GM12878 (cell line): ENCODE data around the gene DERL3. TPM values are rescaled to one million over a fixed set of nuclear protein-coding genes. Genes with fewer than 3 reads are reported as not detected.

Source experiments
- ATAC-seq: fragments of 200-7000 bp; cut with Tn5 transposase; 3 replicates; pipeline ENCODE4 v1.9.1; 2020; ENCODE audit warnings: mild to moderate bottlenecking, moderate library complexity
- BruUV-seq: library from RNA; stranded (reverse); fragments of 400-500 nt; replicated peaks from 2 replicates; lab custom pipeline; 2021; lab: Mats Ljungman, UMichigan
- CTCF ChIA-PET: fragments of 300-600 bp; sonication (Branson Sonifier 250); formaldehyde crosslinking; extraction: SDS; loops from one replicate; lab custom pipeline; 2021; ENCODE audit warnings: inconsistent platforms; lab: Yijun Ruan, JAX
- POLR2A ChIA-PET: fragments of 350-600 bp; formaldehyde crosslinking; extraction: SDS; loops from one replicate; lab custom pipeline; 2021; ENCODE audit warnings: inconsistent platforms; lab: Charles Lee
- RAD21 ChIA-PET: fragments of 300-600 bp; sonication (Branson Sonifier 250); formaldehyde crosslinking; loops from one replicate; lab custom pipeline; 2023; ENCODE audit warnings: antibody characterized with exemption; ENCODE audit not compliant: unreplicated experiment; lab: Charles Lee
- SMC1A ChIA-PET: fragments of 300-600 bp; sonication (Branson Sonifier 250); formaldehyde crosslinking; loops from one replicate; lab custom pipeline; 2023; ENCODE audit not compliant: unreplicated experiment, uncharacterized antibody; lab: Charles Lee
- DNase-seq: peaks from one replicate; pipeline ENCODE4 v3.0.0-alpha.2; 2011; ENCODE audit warnings: low read depth, low spot score
- FAIRE-seq: peaks from 3 replicates; lab custom pipeline; 2011; peaks lifted over from hg19 to GRCh38; lab: Jason Lieb, UNC
- H2AFZ ChIP-seq: 2 replicates; pipeline ENCODE4 v1.6.0; 2011; ENCODE audit warnings: low read depth, low read length, control low read depth; ENCODE audit not compliant: control insufficient read depth
- H3K27ac ChIP-seq: 2 replicates; pipeline ENCODE4 v1.5.1; 2011; ENCODE audit warnings: control low read depth; ENCODE audit not compliant: control insufficient read depth, insufficient read depth
- H3K27me3 ChIP-seq, 2 experiments: replicated peaks in 1 of 2; 2 replicates each; pipeline versions ENCODE4 v1.6.0 to v1.6.1; 2011; ENCODE audit warnings: low read length in 1 of 2; ENCODE audit not compliant: control insufficient read depth in 2 of 2, insufficient read depth in 2 of 2
- H3K36me3 ChIP-seq, 2 experiments: 2 replicates each; pipeline ENCODE4 v1.5.1; 2011; ENCODE audit warnings: low read length in 1 of 2; ENCODE audit not compliant: control insufficient read depth in 2 of 2, insufficient read depth in 2 of 2
- H3K4me1 ChIP-seq: 2 replicates; pipeline ENCODE4 v1.6.1; 2011; ENCODE audit warnings: mild to moderate bottlenecking, low read length, moderate library complexity, mixed read lengths; ENCODE audit not compliant: control insufficient read depth, insufficient read depth
- H3K4me2 ChIP-seq: 2 replicates; pipeline ENCODE4 v1.6.0; 2011; ENCODE audit warnings: control low read depth; ENCODE audit not compliant: control insufficient read depth, insufficient read depth
- H3K4me3 ChIP-seq: fragments of 200-600 bp; sonication (generic); 2 replicates; pipeline ENCODE4 v1.5.1; 2016
- H3K79me2 ChIP-seq: 2 replicates; pipeline ENCODE4 v1.6.0; 2011; ENCODE audit warnings: low read length; ENCODE audit not compliant: control insufficient read depth, insufficient read depth
- H3K9ac ChIP-seq: 2 replicates; pipeline ENCODE4 v1.8.0; 2011; ENCODE audit warnings: low read length, control low read depth, mixed read lengths; ENCODE audit not compliant: control insufficient read depth, insufficient read depth
- H3K9me3 ChIP-seq: replicated peaks from 3 replicates; pipeline ENCODE4 v1.5.1; 2011; ENCODE audit warnings: mild to moderate bottlenecking, low read length; ENCODE audit not compliant: control insufficient read depth, insufficient read depth
- H4K20me1 ChIP-seq: 2 replicates; pipeline ENCODE4 v1.6.0; 2011; ENCODE audit not compliant: control insufficient read depth, insufficient read depth
- CTCF ChIP-seq, 3 experiments: IDR thresholded peaks in 2 of 3; conservative IDR thresholded peaks in 1 of 3; 2 replicates each; pipeline ENCODE4 v1.5.1; 2011; ENCODE audit warnings: low read depth in 3 of 3, low read length in 3 of 3, mild to moderate bottlenecking in 3 of 3, control low read depth in 2 of 3, moderate library complexity in 2 of 3, inconsistent platforms in 1 of 3, mixed read lengths in 1 of 3; ENCODE audit not compliant: control insufficient read depth in 2 of 3, insufficient read depth in 1 of 3; ENCODE audit errors: extremely low read depth in 1 of 3
- EP300 ChIP-seq, 2 experiments: fragments of 150-350 bp in 1 of 2; IDR thresholded peaks; 2 replicates each; pipeline ENCODE4 v1.6.1; 2011 to 2012; ENCODE audit warnings: low read depth in 2 of 2, low read length in 2 of 2, borderline replicate concordance in 1 of 2, improper control_type of control experiment in 1 of 2, inconsistent platforms in 1 of 2; ENCODE audit not compliant: control insufficient read depth in 1 of 2
- IKZF2 ChIP-seq, 2 experiments: fragments of 450-650 bp; IDR thresholded peaks; 2 replicates each; pipeline ENCODE4 v1.6.1; 2017; ENCODE audit warnings: mild to moderate bottlenecking in 2 of 2, moderate library complexity in 2 of 2
- MYC ChIP-seq: IDR thresholded peaks from 2 replicates; pipeline ENCODE4 v1.6.1; 2011; ENCODE audit warnings: mild to moderate bottlenecking, low read length, moderate library complexity, inconsistent platforms; ENCODE audit not compliant: insufficient read depth, insufficient replicate concordance, insufficient read length, severe bottlenecking
- POLR2A ChIP-seq: IDR thresholded peaks from 2 replicates; pipeline ENCODE4 v1.6.1; 2011; ENCODE audit warnings: low read depth, mild to moderate bottlenecking, low read length
- SMC3 ChIP-seq: IDR thresholded peaks from 2 replicates; pipeline ENCODE4 v1.6.1; 2011; ENCODE audit warnings: low read length, improper control_type of control experiment, borderline replicate concordance
- TCF12 ChIP-seq: IDR thresholded peaks from 2 replicates; pipeline ENCODE4 v1.6.1; 2011; ENCODE audit warnings: low read depth, mild to moderate bottlenecking, low read length
- ZNF24 ChIP-seq: fragments of 450-650 bp; IDR thresholded peaks from 2 replicates; pipeline ENCODE4 v1.6.1; 2017; ENCODE audit warnings: antibody characterized with exemption, mild to moderate bottlenecking
- WGBS: methylation state at CpG from one replicate; pipeline ENCODE4 v1.1.6; 2016; ENCODE audit warnings: low lambda C conversion rate; ENCODE audit not compliant: insufficient replicate concordance, insufficient coverage; ENCODE audit errors: missing lambda C conversion rate; 5-methylcytosine and 5-hydroxymethylcytosine counted together
- in situ Hi-C: fragments of 300-500 bp; cut with MboI; formaldehyde crosslinking; loops from 9 replicates; pipeline ENCODE4 v1.14.3; 2018; ENCODE audit warnings: mixed read lengths
- intact Hi-C: fragments of 100-400 bp; cut with micrococcal nuclease; formaldehyde crosslinking; loops from one replicate; pipeline ENCODE4 v1.14.2; 2022; ENCODE audit not compliant: unreplicated experiment
- polyA plus RNA-seq, 11 experiments: library from polyadenylated mRNA; depleted of rRNA in 4 of 11; unstranded in 6 of 11; stranded (reverse) in 5 of 11; fragments of >200 nt; fragmentation: Nextera tagmentation in 4 of 11; fragmentation: Illumina TruSeq in 1 of 11; extraction: Ambion mirVana in 4 of 11; extraction: Trizol in 1 of 11; gene quantifications; 1 replicate in 1 of 11; 2 replicates in 10 of 11; pipeline versions ENCODE4 v1.2.1 to v1.2.3, GENCODE V29; 2011 to 2016; ENCODE audit warnings: inconsistent platforms in 2 of 11, missing spikeins in 2 of 11, low read depth in 1 of 11
- total RNA-seq, 4 experiments: library from RNA; depleted of rRNA in 3 of 4; stranded (reverse); fragments of >200 nt in 3 of 4; fragmentation: Illumina TruSeq in 1 of 4; extraction: Trizol in 1 of 4; gene quantifications; 2 replicates each; pipeline versions ENCODE4 v1.2.1 to v1.2.3, GENCODE V29; 2013 to 2021

Gene DERL3
- total and polyA plus RNA-seq, 10 of the 15 experiments (the other 5 are each of a cell fraction or from before 2014, with no cell fraction given), result 4.1 to 52.4 (median 14.1) TPM

DNA sequence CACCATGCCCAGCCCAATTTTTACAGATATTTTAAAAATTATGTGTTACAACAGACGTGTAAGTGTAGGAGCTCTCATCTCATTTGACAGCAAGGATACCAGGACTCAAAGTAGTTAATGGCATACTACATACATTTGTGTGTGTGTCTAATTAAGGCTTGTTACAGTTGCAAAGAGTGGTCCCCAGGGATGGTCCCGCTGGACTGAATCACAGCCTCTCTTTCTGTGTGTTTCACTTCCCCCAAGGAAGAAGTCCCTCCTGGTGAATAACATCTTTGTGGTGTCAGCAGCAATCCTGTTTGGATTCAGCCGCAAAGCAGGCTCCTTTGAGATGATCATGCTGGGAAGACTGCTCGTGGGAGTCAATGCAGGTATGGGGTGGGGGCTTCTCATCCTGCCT is 36.1 kb upstream of the DERL3 start:
- TF ChIP-seq MYC (no peak), POLR2A (no peak), EP300 (IDR thresholded peaks at IDR 0.05; ENCODE audit: borderline replicate concordance in 1 of 2, control insufficient read depth in 1 of 2, low read depth in 2 of 2, low read length in 2 of 2) (no peak), CTCF (IDR thresholded peaks at IDR 0.05 in 2 of 3, conservative IDR thresholded peaks at IDR 0.05 in 1 of 3; ENCODE audit: control insufficient read depth in 2 of 3, extremely low read depth in 1 of 3, insufficient read depth in 1 of 3, low read depth in 3 of 3, low read length in 3 of 3) (no peak), SMC3 (no peak), IKZF2 (IDR thresholded peaks at IDR 0.05) (0 out of 4 replicates have a peak, but pooled peaks of 1 of the 2 experiments have one; percentile 9), ZNF24 (peak; percentile 63; the same call in 1 of the 2 replicates), TCF12 (no peak)
- TF ChIP-seq, all 136 proteins: peak for 2
- Histone ChIP-seq H4K20me1 (no peaks in the 10 kb centered on the region), H3K36me3 (peaks cover 0 to 3% of the 10 kb centered on the region in 2 experiments; a peak in 2 of 4 replicates), H3K79me2 (no peaks in the 10 kb centered on the region), H3K4me2 (no peak overlapping the region), H3K27me3 (no peaks in the 10 kb centered on the region), H3K27ac (no peak overlapping the region), H3K9me3 (no peaks in the 10 kb centered on the region), H3K4me1 (no peaks in the 10 kb centered on the region), H3K9ac (no peak overlapping the region), H3K4me3 (no peak overlapping the region), H2AFZ (no peak overlapping the region)
- FAIRE-seq (no peak), ATAC-seq (no peak), DNase-seq (no peak)
- RAD21 ChIA-PET, result no interaction called here
- SMC1A ChIA-PET, result no interaction called here
- in situ Hi-C loops, result no loop called here
- intact Hi-C loops, result no loop called here
- WGBS, result 55% methylated on average over 4 of the region's 4 CpGs
- CTCF ChIA-PET, result no interaction called here
- BruUV-seq, result no TSS peak
- POLR2A ChIA-PET, result interaction anchor here (1.0 kb wide), 1 partner anchor 136 kb away, joined by 6 read pairs; the partner anchor contains the start of gene CABIN1
